Measurements from ENCODE around the gene SESN1.

The SESN1 gene

GRCh38 chr6:109014606-109015005 is 80.0 kb downstream of the SESN1 start:
- Histone ChIP-seq H3K9ac (no peak overlapping the region), H3K27me3 (ENCODE audit: insufficient read depth, low read depth) (no peaks in the 10 kb centered on the region), H4K20me1 (ENCODE audit: insufficient read depth) (no peaks in the 10 kb centered on the region), H3K36me3 (ENCODE audit: insufficient read depth) (no peaks in the 10 kb centered on the region), H3K4me3 (IDR thresholded peaks at IDR 0.05; ENCODE audit: insufficient read depth, low read depth, low read length) (no peak overlapping the region), H3K4me2 (no peak overlapping the region), H3K4me1 (ENCODE audit: low read depth, poor library complexity, severe bottlenecking) (peaks cover 9% of the 10 kb centered on the region), H2AFZ (ENCODE audit: low read depth) (no peak overlapping the region), H3K79me2 (ENCODE audit: insufficient read depth, low read depth) (no peaks in the 10 kb centered on the region), H3K27ac (no peak overlapping the region)
- no peak for TF ChIP-seq CTCF (conservative IDR thresholded peaks at IDR 0.05; ENCODE audit: low read depth, low read length)

GRCh38 chr6:109013656-109014305 is 80.9 kb downstream of the SESN1 start:
- Histone ChIP-seq H3K27ac (no peak overlapping the region), H3K4me3 (IDR thresholded peaks at IDR 0.05; ENCODE audit: insufficient read depth, low read depth, low read length) (no peak overlapping the region), H3K9ac (no peak overlapping the region), H3K4me1 (ENCODE audit: low read depth, poor library complexity, severe bottlenecking) (peaks cover 9% of the 10 kb centered on the region), H2AFZ (ENCODE audit: low read depth) (no peak overlapping the region), H3K4me2 (no peak overlapping the region), H3K36me3 (ENCODE audit: insufficient read depth) (no peaks in the 10 kb centered on the region), H4K20me1 (ENCODE audit: insufficient read depth) (no peaks in the 10 kb centered on the region), H3K27me3 (ENCODE audit: insufficient read depth, low read depth) (no peaks in the 10 kb centered on the region), H3K79me2 (ENCODE audit: insufficient read depth, low read depth) (no peaks in the 10 kb centered on the region)
- TF ChIP-seq CTCF (conservative IDR thresholded peaks at IDR 0.05; ENCODE audit: low read depth, low read length) = no peak

GRCh38 chr6:109010705-109011102 is 83.9 kb downstream of the SESN1 start:
- peaks cover 18% of the 10 kb centered on the region for H3K4me1 ChIP-seq (ENCODE audit: low read depth, poor library complexity, severe bottlenecking)
- no peaks in the 10 kb centered on the region for H3K79me2 ChIP-seq (ENCODE audit: insufficient read depth, low read depth)
- H3K27me3 ChIP-seq (ENCODE audit: insufficient read depth, low read depth) = no peaks in the 10 kb centered on the region
- no peaks in the 10 kb centered on the region for H4K20me1 ChIP-seq (ENCODE audit: insufficient read depth)
- H3K27ac ChIP-seq = no peak overlapping the region
- no peak overlapping the region for H3K9ac ChIP-seq
- H3K36me3 ChIP-seq (ENCODE audit: insufficient read depth) = no peaks in the 10 kb centered on the region
- H2AFZ ChIP-seq (ENCODE audit: low read depth) = no peak overlapping the region
- TF ChIP-seq CTCF (conservative IDR thresholded peaks at IDR 0.05; ENCODE audit: low read depth, low read length) = no peak
- no peak overlapping the region for H3K4me2 ChIP-seq
- no peak overlapping the region for H3K4me3 ChIP-seq (IDR thresholded peaks at IDR 0.05; ENCODE audit: insufficient read depth, low read depth, low read length)

DNA sequence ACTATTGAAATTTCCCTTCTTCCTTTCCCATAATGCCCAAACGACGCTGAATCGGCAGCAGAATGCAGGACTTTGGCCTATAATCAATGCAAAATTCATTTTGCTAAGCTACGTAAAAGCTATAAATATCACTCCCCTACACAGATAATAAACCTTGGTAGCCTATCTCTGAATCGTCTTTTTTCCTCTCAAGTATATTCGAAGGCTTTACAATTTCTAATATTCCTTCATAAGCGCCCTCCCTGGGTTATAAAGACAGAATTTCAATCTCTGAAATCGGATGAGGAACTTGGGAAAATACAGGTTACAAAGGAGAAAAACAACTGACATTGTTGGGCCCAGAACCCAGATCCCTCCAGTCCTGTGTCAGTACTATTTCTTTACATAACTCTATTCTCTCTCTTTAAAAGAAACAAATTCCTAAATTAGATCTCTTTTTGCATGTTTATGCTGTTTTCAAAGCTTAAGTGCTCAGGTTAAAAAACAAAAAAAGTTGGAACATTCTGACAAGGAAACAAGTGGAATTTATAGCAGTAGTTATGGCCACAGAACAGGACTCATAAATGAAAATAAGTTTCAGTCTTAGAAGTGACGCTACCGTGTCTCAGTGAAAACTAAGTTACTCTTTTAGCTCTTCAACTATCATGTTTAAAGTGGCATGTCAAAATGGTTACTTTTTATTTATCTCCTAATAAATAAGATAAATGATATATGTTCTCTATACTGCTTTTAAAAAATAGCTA is 84.5 kb downstream of the SESN1 start:
- Histone ChIP-seq H2AFZ (ENCODE audit: low read depth) (peak overlapping the region; percentile 77), H3K9ac (peak overlapping the region; percentile 57; the same call in 1 of the 2 replicates), H3K27ac (peak overlapping the region; percentile 18; the same call in 1 of the 2 replicates)

More for the DNA sequence above, 84.5 kb downstream of the SESN1 start:
- no peaks in the 10 kb centered on the region for H4K20me1 ChIP-seq (ENCODE audit: insufficient read depth)
- H3K4me2 ChIP-seq = peak overlapping the region; percentile 68
- no peaks in the 10 kb centered on the region for H3K27me3 ChIP-seq (ENCODE audit: insufficient read depth, low read depth)
- no peak for TF ChIP-seq CTCF (conservative IDR thresholded peaks at IDR 0.05; ENCODE audit: low read depth, low read length)
- H3K79me2 ChIP-seq (ENCODE audit: insufficient read depth, low read depth) = no peaks in the 10 kb centered on the region
- H3K36me3 ChIP-seq (ENCODE audit: insufficient read depth) = no peaks in the 10 kb centered on the region
- peaks cover 18% of the 10 kb centered on the region for H3K4me1 ChIP-seq (ENCODE audit: low read depth, poor library complexity, severe bottlenecking)
- H3K4me3 ChIP-seq (IDR thresholded peaks at IDR 0.05; ENCODE audit: insufficient read depth, low read depth, low read length) = no peak overlapping the region

Measured in KMS-11 (cell line).